Neural cell (in vitro differentiated cells): ENCODE measurements around the gene MARK4. TPM values are rescaled to one million over a fixed set of nuclear protein-coding genes. Genes with fewer than 3 reads are reported as not detected.

Experiments used
- polyA plus RNA-seq: library from polyadenylated mRNA; depleted of rRNA; stranded (reverse); fragments of >200 nt; gene quantifications from 2 replicates; pipeline ENCODE4 v1.2.3, GENCODE V29; 2014

MARK4 gene
- polyA plus RNA-seq, 1 donor from 2014 or later = 11.6 TPM

Other genes starting within 250 kb of the MARK4 start
- gene RELB, start 249.8 kb upstream of the MARK4 start, polyA plus RNA-seq = 1.0 and 1.1 TPM in 2 replicates
- gene CLASRP, start 212.2 kb upstream of the MARK4 start, polyA plus RNA-seq = 30.1 and 38.4 TPM in 2 replicates
- 1.0 and 1.4 TPM in 2 replicates for gene ZNF296, start 174.8 kb upstream of the MARK4 start, polyA plus RNA-seq
- gene GEMIN7, start 172.0 kb upstream of the MARK4 start, polyA plus RNA-seq = 14.4 and 26.5 TPM in 2 replicates
- 53.7 and 56.6 TPM in 2 replicates for gene PPP1R37, start 158.1 kb upstream of the MARK4 start, polyA plus RNA-seq
- 1.6 and 2.8 TPM in 2 replicates for gene NKPD1, start 90.3 kb upstream of the MARK4 start, polyA plus RNA-seq
- 34.9 and 48.5 TPM in 2 replicates for gene TRAPPC6A, start 73.0 kb upstream of the MARK4 start, polyA plus RNA-seq
- 1.8 and 4.3 TPM in 2 replicates for gene BLOC1S3, start 72.5 kb upstream of the MARK4 start, polyA plus RNA-seq
- gene EXOC3L2, start 5.9 kb upstream of the MARK4 start, polyA plus RNA-seq = not detected in 2 replicates
- 0.14 TPM in 1 of 2 replicates, not detected in the other for gene CKM, start 71.6 kb downstream of the MARK4 start, polyA plus RNA-seq
- gene KLC3, start 89.5 kb downstream of the MARK4 start, polyA plus RNA-seq = 0.44 TPM in 1 of 2 replicates, not detected in the other
- gene ERCC2, start 119.3 kb downstream of the MARK4 start, polyA plus RNA-seq = 28.8 and 39.0 TPM in 2 replicates
- gene PPP1R13L, start 153.8 kb downstream of the MARK4 start, polyA plus RNA-seq = 0.74 TPM in 1 of 2 replicates, not detected in the other
- 2.3 and 2.4 TPM in 2 replicates for gene POLR1G, start 155.4 kb downstream of the MARK4 start, polyA plus RNA-seq
- gene ERCC1, start 172.6 kb downstream of the MARK4 start, polyA plus RNA-seq = 69.2 and 80.8 TPM in 2 replicates
- gene FOSB, start 216.7 kb downstream of the MARK4 start, polyA plus RNA-seq = 1.4 and 2.1 TPM in 2 replicates
- 70.3 and 83.9 TPM in 2 replicates for gene RTN2, start 245.8 kb downstream of the MARK4 start, polyA plus RNA-seq
- gene PPM1N, start 247.2 kb downstream of the MARK4 start, polyA plus RNA-seq = 1.0 and 1.8 TPM in 2 replicates